ENCODE data around the gene TMEM232. TPM values are rescaled to one million over a fixed set of nuclear protein-coding genes. Genes with fewer than 3 reads are reported as not detected.
"Not testable (repeated sequence)": the region's sequence is repeated elsewhere in the genome, so short reads cannot be mapped to it uniquely, and the experiment has no call there.

TMEM232 gene
- polyA plus RNA-seq, 1 donor = 7.3 TPM

- peak; percentile 35 for DNase-seq
Measured at GRCh38 chr5:110625376-110625999, 101.0 kb downstream of the TMEM232 start.

DNA sequence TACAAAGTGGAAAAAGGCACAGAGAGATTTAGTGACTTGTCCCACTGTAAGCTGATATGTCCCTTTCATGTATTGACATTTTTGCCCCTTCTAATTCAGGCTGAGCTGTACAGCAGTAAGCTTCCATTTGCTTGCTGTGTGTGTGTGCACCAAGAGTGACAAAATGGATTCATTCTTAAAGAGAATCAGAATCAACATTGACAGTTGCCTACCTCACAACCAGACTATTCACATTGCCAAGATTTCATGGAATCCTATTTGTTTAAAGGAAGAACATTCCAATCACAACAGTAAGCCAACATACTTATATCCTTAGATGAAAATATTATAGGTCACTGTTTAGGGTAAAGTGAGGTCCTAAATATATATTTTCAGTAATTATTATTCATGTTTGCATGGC lies 102.6 kb downstream of the TMEM232 start:
- no peak for DNase-seq

DNA sequence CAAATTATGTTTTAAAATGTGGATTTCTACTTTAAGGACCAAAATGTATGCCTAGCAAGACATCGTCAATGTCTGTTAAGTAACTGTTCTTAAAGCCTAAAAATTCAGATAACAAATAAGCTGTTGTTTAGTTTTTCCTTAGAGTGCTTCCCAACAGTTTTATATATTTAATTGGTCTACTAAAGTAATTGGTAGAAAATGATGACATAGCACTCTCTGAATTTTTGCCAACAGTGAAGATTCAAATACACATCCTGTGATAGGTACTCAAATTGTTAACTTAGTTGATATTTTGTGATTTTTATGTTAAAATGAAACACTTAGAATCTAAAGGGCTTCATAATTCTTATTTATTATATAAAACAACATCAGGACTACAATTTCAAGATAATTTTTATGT lies 107.5 kb downstream of the TMEM232 start:
- no peak for DNase-seq

- DNase-seq = no peak
Measured at GRCh38 chr5:110616009-110616408, 110.5 kb downstream of the TMEM232 start.

- DNase-seq = no peak
Measured at GRCh38 chr5:110612794-110613247, 113.7 kb downstream of the TMEM232 start.

DNA sequence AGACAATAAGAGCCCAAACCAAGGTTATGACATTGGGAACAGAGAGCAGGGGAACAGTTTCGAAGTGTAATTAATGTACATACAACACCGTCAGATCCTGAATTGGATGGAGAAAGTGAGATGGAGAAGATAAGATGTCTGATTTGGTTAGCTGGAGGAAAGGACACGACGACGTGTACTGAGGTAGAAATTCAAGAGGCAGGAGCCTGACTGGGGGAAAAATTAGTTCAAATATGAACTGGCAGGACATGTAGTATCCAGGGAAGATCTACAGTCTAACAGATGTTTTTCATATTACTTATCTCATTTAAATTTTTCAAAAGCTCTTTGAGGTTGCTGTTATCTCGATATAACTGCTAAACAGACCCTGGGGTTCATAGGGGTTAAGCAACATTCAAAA lies 114.7 kb downstream of the TMEM232 start:
- no peak for DNase-seq

GRCh38 chr5:110594866-110595265 lies 131.6 kb downstream of the TMEM232 start:
- no peak for DNase-seq

GRCh38 chr5:110590187-110590586 lies 136.3 kb downstream of the TMEM232 start:
- DNase-seq = no peak

DNA sequence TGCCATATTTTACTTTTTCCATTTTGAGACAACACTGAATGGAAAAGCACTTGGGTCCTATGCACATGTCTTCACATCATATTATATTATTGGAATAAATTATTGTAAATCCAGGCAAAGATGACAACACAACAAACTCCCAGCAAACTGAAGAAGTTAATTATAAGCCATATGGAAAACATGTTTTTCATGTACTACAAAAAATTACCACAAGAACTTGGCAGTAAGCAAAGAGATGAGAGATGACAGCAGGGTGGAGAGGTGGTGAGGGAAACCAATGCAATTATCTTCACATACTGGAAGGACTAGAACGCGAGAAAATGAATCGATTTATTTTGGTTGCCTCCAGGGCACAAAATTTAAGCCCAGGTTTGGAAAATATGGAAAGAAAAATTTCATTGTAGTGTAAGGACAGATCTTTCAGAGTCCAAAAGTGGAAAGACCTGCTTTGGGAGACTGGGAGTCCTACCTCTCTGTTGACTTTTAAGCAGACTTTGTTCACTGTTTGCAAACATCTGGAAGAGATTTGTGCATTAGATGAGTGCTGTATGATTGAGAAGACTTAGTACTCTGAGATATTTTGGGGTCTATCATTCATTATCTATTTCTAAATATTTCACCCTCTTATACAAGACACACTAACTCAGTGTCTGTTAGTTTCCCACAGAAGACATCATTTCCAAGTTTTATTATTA lies 138.0 kb downstream of the TMEM232 start:
- no peak for DNase-seq

DNA sequence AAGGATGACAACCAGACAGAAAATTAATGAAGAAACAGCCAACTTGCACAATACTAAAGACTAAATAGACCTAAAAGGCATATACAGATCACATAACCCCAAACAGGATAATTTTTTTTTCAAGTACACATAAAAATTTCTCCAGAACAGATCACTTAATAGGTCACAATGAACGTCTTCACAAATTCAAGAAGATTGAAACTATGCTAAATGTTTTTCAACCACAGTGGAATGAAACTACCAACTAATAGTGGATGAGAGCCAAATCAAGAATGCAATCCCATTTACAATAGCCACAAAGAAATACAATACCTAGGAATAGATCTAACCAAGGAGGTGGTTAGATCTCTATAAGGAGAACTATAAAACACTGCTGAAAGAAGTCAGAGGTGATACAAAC lies 145.8 kb downstream of the TMEM232 start:
- no peak for DNase-seq

GRCh38 chr5:110572729-110573128 lies 153.7 kb downstream of the TMEM232 start:
- DNase-seq = no peak

DNA sequence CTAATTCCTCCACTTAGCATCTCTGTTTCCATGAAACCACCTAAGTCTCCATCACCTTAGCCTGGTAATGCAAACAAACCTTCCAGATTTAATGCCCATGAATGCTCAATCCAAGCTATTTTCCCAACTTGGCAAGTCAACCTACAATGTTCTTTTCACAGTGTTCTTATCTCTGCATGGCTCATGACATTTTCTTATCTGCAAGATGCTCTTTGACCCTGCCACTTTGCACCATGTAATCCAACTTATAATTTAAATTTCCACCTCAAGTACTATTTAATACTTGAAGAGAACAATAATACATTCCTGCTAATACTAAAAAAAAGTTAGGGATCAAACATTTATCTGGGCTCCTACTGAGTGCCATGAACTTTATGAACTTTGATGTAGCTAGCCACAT lies 164.3 kb downstream of the TMEM232 start:
- DNase-seq = no peak

DNA sequence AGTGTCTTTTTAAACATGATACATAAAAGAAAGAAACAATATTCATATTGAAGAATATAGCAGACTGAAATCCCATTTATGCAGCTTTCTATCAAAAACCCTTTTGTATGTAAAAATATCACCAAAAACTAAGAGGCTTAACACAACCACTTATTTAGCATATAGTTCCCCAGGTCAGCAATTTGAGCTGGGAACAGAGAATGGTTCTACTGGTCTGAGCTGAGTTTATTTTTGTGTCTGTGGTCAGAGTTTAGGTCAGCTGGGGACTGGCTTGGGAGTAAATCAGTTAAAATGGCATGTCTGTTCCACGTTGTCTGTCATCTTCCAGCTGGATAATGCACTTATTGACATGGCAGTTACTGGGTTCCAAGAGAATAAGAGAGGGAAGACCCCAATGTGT lies 165.0 kb downstream of the TMEM232 start:
- DNase-seq = no peak

DNA sequence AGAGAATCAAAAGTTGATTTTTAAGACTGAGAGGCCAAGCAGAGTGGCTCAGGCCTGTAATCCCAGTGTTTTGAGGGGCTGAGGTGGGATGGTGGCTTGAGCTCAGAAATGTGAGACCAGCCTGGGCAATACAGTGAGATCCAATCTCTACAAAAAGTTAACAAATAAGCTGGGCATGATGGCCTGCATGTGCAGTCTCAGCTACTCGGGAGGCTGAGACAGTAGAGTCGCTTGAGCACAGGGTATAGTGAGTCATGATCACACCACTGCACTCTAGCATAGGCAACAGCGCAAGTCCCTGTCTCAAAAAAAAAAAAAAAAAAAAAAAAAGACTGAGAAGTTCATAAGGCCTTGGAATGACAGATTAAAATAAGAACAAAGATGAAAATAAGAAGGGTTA lies 177.2 kb downstream of the TMEM232 start:
- DNase-seq = no peak

- DNase-seq = no peak
Measured at GRCh38 chr5:110548171-110548570, 178.3 kb downstream of the TMEM232 start.

GRCh38 chr5:110547495-110547894 lies 179.0 kb downstream of the TMEM232 start:
- no peak for DNase-seq

- no peak for DNase-seq
Measured at GRCh38 chr5:110545716-110546115, 180.8 kb downstream of the TMEM232 start.

- DNase-seq = no peak
Measured at GRCh38 chr5:110544603-110545002, 181.9 kb downstream of the TMEM232 start.

DNA sequence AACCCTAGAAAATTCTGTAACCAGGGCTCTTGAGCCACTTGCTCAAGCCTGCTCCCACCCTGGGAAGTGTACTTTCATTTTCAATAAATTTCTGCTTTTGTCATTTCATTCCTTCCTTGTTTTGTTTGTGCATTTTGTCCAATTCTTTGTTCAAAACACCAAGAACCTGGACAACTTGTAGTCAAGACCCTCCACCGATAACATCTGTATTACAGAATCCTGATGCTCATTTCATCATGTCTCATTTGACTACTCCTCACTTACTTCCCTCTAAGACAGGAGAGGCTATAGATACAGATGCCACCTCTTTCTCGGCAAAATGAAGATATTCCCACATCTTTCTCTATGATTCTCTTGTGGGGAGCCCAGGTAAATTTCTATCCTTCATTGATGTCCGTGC lies 183.5 kb downstream of the TMEM232 start:
- DNase-seq = no peak

DNA sequence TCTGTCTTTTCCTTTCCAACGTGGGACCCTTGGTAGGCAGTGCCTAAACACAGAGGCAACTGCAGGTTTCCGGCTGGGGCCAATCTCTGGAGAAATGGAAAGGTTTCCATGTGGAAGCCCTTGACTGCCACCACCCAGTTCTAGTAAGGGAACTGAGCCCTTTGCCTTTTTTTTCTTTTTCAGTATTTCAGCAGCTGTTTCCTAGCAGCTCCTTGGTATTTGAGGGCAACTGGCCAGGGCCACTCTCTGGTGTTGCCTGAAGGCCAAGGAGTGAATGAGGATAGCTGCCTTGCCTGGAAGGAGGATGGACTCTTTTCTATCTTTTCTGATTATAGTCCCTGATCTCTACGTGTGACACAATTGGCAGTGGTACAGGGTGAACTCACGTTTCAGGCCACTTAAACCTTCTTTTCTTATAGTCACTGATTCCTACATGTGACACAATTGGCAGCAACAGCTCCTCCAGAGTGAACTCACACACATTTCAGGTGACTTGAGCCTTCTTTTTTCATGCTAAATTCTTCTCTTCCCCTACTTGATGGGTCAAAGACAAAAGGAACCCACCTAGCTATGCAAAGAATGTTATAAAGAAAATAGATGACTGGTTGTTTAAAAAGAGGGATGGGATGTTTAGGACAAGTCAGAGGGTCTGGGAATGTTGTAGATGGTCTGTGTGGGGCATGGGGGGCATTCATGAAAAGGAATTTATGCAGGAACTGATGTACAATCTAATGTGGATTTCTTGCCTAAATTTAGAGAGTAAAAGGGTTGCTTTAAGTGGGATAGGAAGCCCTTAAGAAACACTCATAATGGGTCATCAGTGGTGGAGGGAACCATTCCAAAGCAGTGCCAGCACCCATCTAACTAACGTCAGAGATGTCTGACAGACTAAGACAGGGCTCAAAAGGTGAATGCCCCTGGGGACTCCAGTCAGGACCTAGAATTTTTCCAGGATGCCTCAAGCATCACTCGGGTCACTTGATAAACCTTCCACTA lies 190.1 kb downstream of the TMEM232 start:
- DNase-seq = no peak

- not testable (repeated sequence) for DNase-seq
Measured at GRCh38 chr5:110535146-110535545, 191.3 kb downstream of the TMEM232 start.

DNA sequence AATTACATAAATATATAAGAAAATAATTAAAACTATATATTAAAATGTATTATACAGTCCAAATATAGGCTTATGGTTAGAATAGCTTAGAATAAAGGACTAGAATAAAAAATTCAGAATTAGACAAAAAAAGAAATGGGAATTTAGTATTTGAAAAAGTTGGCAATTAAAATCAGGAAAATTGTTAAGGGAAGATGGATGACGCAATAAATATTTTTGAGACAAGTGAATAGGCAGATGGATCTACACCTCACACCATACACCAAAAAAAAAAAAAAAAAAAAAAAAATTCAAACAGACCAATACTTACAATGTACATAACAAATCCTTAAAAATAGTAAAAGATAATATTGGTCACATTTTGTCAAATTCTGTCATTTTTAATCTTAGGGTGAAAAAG lies 200.7 kb downstream of the TMEM232 start:
- no peak for DNase-seq

GRCh38 chr5:110517396-110517795 lies 209.1 kb downstream of the TMEM232 start:
- DNase-seq = peak; percentile 12

Measured in left kidney (tissue), 2 donors.